Measurements from ENCODE around the gene C1orf56. TPM values are rescaled to one million over a fixed set of nuclear protein-coding genes. Genes with fewer than 3 reads are reported as not detected.

The C1orf56 gene
- total RNA-seq, 1 donor = 3.0 TPM

DNA sequence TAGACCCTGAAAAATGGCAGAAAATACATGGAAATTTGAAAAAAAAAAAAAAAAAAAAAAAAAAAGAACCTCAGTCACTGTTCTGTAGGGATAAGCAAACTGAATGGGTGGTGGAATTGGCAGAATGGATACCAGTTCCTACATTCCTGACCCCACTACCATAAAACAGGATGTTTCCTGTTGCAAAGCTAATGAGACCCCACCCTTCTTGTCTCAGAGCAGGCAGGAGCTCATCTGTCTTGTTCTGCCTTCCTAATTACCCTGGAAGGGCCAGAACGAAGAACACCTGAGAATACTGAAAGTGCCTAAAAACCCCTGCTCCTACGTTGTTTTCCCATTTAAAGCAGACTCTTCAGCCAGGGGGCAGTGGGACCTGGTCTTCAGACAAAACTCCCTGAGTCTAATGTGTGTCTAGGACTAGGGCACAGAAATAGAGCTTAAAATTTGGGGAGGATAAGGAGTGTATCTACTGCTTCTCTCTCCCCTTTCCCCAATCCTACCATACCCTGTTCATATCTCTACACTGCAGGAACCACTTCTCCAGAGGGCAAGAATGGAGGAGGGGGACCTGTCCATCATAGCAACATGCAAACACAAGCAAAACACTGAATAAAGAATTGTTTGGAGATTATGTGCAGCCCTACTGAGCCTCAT, 3.9 kb downstream of the C1orf56 start:
- TF ChIP-seq, protein P1, sequence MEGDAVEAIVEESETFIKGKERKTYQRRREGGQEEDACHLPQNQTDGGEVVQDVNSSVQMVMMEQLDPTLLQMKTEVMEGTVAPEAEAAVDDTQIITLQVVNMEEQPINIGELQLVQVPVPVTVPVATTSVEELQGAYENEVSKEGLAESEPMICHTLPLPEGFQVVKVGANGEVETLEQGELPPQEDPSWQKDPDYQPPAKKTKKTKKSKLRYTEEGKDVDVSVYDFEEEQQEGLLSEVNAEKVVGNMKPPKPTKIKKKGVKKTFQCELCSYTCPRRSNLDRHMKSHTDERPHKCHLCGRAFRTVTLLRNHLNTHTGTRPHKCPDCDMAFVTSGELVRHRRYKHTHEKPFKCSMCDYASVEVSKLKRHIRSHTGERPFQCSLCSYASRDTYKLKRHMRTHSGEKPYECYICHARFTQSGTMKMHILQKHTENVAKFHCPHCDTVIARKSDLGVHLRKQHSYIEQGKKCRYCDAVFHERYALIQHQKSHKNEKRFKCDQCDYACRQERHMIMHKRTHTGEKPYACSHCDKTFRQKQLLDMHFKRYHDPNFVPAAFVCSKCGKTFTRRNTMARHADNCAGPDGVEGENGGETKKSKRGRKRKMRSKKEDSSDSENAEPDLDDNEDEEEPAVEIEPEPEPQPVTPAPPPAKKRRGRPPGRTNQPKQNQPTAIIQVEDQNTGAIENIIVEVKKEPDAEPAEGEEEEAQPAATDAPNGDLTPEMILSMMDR (IDR thresholded peaks at IDR 0.05; ENCODE audit: insufficient read depth, low read depth, low read length) = no peak
- H3K4me3 ChIP-seq (ENCODE audit: low read depth, low read length) = no peak overlapping the region
- no peak for DNase-seq (ENCODE audit: low read depth)

DNA sequence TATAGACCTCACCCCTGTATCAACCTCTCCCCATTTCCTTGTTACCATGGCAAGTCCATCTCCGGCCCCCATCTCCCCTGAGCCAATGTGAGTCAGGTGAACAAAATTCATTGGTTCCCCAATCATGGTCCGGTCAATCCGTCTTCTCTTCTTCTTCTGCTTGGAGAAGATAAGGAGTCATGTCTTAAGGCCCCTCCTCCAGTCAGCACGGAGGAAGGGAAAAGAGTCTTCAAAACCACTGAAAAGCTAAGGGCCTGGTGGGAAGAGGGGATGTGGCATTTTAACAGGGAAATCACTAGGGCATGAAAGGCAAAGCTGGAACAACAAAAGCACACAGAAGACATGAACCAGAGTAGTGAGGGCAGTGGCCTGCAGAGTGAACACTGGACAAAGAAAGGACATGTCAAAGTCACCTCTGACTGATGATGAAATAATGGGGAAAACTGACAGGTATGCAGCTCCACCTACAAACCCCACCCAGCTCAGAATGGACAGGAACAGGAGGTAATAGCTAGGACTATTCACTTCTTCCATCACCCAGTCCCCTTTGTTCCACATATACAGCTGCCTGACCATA, 7.5 kb downstream of the C1orf56 start:
- TF ChIP-seq, protein P1 (IDR thresholded peaks at IDR 0.05; ENCODE audit: insufficient read depth, low read depth, low read length) = no peak
- H3K4me3 ChIP-seq (ENCODE audit: low read depth, low read length) = no peak overlapping the region
- no peak for DNase-seq (ENCODE audit: low read depth)

DNA sequence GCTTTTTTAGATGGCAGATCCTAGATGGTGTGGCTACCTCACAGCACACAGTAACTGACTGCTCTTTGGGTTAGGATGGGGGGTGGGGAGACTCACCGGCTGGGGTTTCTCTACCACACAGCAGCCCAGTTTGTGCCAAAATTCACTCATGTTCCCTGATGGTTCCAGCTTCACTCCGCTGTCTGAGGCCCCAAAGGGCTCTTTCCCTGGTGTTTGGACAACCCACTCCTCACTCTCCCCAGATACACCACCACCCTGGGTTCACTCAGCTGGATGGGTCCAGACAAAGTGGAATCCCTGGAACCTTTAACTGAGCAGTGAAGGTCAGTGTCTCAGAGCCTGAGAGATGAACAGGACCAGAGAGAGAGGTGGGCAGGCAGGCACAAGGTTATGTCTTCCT, 8.0 kb downstream of the C1orf56 start:
- no peak for DNase-seq (ENCODE audit: low read depth)
- TF ChIP-seq, protein P1 (IDR thresholded peaks at IDR 0.05; ENCODE audit: insufficient read depth, low read depth, low read length) = no peak
- H3K4me3 ChIP-seq (ENCODE audit: low read depth, low read length) = no peak overlapping the region

DNA sequence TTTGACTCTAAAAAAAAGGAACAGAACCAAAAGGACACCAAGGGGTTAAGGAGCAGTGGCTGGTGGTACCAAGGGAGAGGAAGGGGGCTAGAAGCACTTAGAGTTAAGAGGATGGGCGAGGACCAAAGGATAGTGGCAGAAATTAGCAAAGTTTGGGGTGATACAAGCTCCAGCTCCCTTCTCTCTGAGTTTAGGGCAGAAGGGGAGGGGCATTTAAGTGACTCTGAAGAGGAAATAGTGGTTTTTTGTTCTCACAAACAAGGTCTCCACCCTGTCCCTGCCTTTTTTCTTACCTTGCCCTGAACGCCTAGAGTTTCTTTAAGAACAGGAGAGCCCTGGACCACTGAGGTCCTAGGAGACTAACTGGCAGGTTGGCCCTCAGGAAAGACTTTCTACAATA, 8.6 kb downstream of the C1orf56 start:
- H3K4me3 ChIP-seq (ENCODE audit: low read depth, low read length) = no peak overlapping the region
- DNase-seq (ENCODE audit: low read depth) = no peak
- TF ChIP-seq, protein P1 (IDR thresholded peaks at IDR 0.05; ENCODE audit: insufficient read depth, low read depth, low read length) = no peak

DNA sequence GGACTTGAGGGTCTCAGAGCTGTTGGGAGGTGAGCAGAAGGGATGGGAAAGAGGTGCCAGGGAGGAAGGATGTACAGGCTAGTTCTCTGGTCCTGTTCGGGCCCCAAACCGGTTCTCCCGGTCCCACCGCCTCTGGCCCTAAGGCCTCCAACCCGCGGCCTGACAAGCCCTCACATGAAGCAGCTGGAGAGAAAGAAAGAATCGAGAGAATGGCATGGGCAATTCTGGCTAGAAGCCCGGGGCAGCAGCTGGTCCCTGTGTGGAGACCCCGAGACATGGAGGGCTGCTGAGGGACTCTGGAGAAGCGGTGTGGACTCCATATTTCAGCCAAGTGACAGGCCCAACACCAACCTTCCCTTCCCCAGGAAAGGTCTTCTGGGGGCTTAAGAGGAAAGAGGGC, 11.1 kb downstream of the C1orf56 start:
- H3K4me3 ChIP-seq (ENCODE audit: low read depth, low read length) = peak overlapping the region; percentile 78
- DNase-seq (ENCODE audit: low read depth) = peak; percentile 48
- TF ChIP-seq, protein P1 (IDR thresholded peaks at IDR 0.05; ENCODE audit: insufficient read depth, low read depth, low read length) = no peak

DNA sequence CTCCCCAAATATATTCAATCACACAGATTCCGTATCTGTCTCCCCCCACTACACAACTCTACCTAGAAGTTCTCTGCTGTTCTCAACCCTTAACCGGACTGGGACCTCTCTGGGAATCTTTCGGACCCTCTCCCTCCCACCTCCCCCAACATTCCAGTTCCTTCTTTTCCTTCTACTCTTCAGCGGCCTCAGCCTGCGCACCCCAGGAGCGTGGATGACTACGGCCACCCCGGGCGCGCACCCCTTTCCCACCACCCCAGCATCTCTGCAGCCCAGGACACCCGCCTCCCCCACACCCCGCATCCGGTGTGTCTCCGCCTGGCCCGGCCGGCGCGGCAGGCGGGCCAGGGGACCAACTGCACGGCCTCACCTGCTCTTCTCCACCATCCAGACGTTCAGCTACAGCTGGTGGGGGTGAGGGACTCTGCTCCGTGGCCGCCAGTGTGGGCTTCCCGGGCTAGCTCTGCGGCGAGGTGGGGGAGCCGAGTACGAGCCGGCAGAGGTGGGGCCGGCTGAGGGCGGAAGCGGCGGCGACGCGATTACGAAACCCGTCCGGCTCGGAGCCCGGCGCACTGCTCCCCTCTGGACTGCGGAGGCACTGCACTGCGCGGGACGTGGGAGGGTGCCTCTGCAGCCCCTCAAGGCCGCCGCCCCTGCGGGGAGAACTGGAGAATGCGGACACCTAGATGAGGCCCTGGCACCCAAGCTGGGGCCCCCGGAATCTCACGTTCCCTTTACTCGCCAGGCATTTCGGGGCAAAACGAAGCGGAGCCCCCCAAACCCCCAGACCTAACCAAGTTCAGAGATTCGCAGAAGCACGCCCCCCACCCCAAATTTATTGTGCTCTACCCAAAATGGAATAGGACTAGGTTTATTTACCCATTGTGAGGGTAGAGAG, 11.8 kb downstream of the C1orf56 start, which contains the start of gene CDC42SE1:
Gene CDC42SE1 (minus strand): TSS at position 514 of the 898 bp plus-strand sequence. CDS start 3,892 bp downstream, outside the sequence.
- TF ChIP-seq, protein P1 (IDR thresholded peaks at IDR 0.05; ENCODE audit: insufficient read depth, low read depth, low read length) = peak; percentile 75

More for the DNA sequence above, 11.8 kb downstream of the C1orf56 start, which contains the start of gene CDC42SE1:
- DNase-seq (ENCODE audit: low read depth) = peak; percentile 85
- peak within 1 kb of the TSS; percentile 78 for H3K4me3 ChIP-seq (ENCODE audit: low read depth, low read length)

Measured in fibroblast of villous mesenchyme (primary cell).